Astrocyte (in vitro differentiated cells and primary cell): ENCODE measurements around the gene GBP4. TPM values are rescaled to one million over a fixed set of nuclear protein-coding genes. Genes with fewer than 3 reads are reported as not detected.

Experiments
- DNase-seq: peaks from one replicate; pipeline ENCODE4 v3.0.0-alpha.2; 2010; ENCODE audit warnings: low read depth
- FAIRE-seq: peaks from 2 replicates; lab custom pipeline; 2011; peaks lifted over from hg19 to GRCh38; lab: Jason Lieb, UNC
- H2AFZ ChIP-seq: 2 replicates; pipeline ENCODE4 v1.6.0; 2012; ENCODE audit warnings: low read depth, low read length, inconsistent platforms
- H3K27ac ChIP-seq: 2 replicates; pipeline ENCODE4 v1.5.1; 2011; ENCODE audit warnings: low read depth, low read length, inconsistent platforms
- H3K27me3 ChIP-seq: 2 replicates; pipeline ENCODE4 v1.6.0; 2011; ENCODE audit warnings: low read length, inconsistent platforms; ENCODE audit not compliant: insufficient read depth
- H3K36me3 ChIP-seq: 2 replicates; pipeline ENCODE4 v1.5.1; 2011; ENCODE audit warnings: low read length, inconsistent platforms; ENCODE audit not compliant: insufficient read depth
- H3K4me1 ChIP-seq: 2 replicates; pipeline ENCODE4 v1.5.1; 2011; ENCODE audit warnings: low read length, inconsistent platforms; ENCODE audit not compliant: insufficient read depth
- H3K4me2 ChIP-seq: 2 replicates; pipeline ENCODE4 v1.6.0; 2012; ENCODE audit warnings: low read length, inconsistent platforms
- H3K4me3 ChIP-seq: 2 replicates; pipeline ENCODE4 v1.5.1; 2011; ENCODE audit warnings: low read depth, mild to moderate bottlenecking, low read length, inconsistent platforms; ENCODE audit not compliant: insufficient read depth
- H3K79me2 ChIP-seq: 2 replicates; pipeline ENCODE4 v1.6.0; 2012; ENCODE audit warnings: mild to moderate bottlenecking, low read length, inconsistent platforms; ENCODE audit not compliant: insufficient read depth
- H3K9ac ChIP-seq: 2 replicates; pipeline ENCODE4 v1.6.0; 2012; ENCODE audit warnings: mild to moderate bottlenecking, low read length, inconsistent platforms
- H3K9me3 ChIP-seq: 2 replicates; pipeline ENCODE4 v1.5.1; 2012; ENCODE audit warnings: low read depth, mild to moderate bottlenecking, low read length, inconsistent platforms; ENCODE audit not compliant: insufficient read depth
- H4K20me1 ChIP-seq: 2 replicates; pipeline ENCODE4 v1.6.0; 2012; ENCODE audit warnings: low read length, inconsistent platforms; ENCODE audit not compliant: insufficient read depth
- H3K27ac Mint-ChIP-seq: one replicate; pipeline ENCODE4 v1.8.0; 2021; ENCODE audit warnings: mild to moderate bottlenecking, mixed read lengths; ENCODE audit not compliant: unreplicated experiment
- H3K27me3 Mint-ChIP-seq: one replicate; pipeline ENCODE4 v1.8.0; 2021; ENCODE audit warnings: low read depth, mixed read lengths; ENCODE audit not compliant: unreplicated experiment
- H3K36me3 Mint-ChIP-seq: one replicate; pipeline ENCODE4 v1.8.0; 2021; ENCODE audit warnings: low read depth, mixed read lengths; ENCODE audit not compliant: unreplicated experiment
- H3K4me1 Mint-ChIP-seq: one replicate; pipeline ENCODE4 v1.8.0; 2021; ENCODE audit warnings: low read depth, mixed read lengths; ENCODE audit not compliant: unreplicated experiment
- H3K4me3 Mint-ChIP-seq: one replicate; pipeline ENCODE4 v1.8.0; 2021; ENCODE audit warnings: mild to moderate bottlenecking, moderate library complexity, mixed read lengths; ENCODE audit not compliant: unreplicated experiment
- H3K9me3 Mint-ChIP-seq: one replicate; pipeline ENCODE4 v1.8.0; 2021; ENCODE audit warnings: mild to moderate bottlenecking, mixed read lengths; ENCODE audit not compliant: unreplicated experiment
- EZH2 ChIP-seq: IDR thresholded peaks from 2 replicates; pipeline ENCODE4 v1.6.1; 2012; ENCODE audit warnings: mild to moderate bottlenecking, low read length, inconsistent platforms; ENCODE audit not compliant: insufficient read depth
- total RNA-seq: library from RNA; stranded (reverse); gene quantifications from 2 replicates; pipeline ENCODE4 v1.2.1, GENCODE V29; 2021
- TF ChIP-seq, protein P1 (sequence below): IDR thresholded peaks from 2 replicates; pipeline ENCODE4 v1.5.1; 2011; ENCODE audit warnings: low read depth, mild to moderate bottlenecking, inconsistent platforms, low read length, moderate library complexity; ENCODE audit not compliant: insufficient read depth

GBP4 gene
- total RNA-seq, 1 donor from 2014 or later = 0.32 TPM

DNA sequence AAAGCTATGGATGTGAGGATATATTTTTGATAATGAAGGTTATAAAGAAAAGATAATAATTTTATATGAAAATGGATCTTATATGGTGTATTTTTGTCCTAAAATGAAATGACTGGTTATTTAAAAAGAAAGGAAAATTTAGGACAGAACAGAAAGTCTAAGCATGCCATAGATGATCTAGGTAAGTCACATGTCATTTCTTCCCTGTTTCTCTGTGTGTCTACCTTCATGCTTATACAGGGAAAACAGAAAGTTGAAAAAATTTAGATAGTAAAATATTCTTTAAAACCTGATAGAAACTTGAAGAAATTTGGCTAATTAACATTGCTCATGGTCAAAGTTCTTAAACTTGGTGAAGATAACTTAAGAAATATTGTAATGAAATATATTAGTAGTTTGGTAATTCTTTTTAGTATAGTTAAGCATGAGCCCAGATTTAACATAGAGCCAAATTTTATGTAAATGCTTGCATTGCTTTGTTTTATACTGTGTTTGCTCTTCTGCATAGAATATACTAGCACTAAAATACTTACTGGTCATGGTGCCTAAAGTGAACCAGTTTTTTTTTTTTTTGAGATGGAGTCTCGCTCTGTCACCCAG is 12.4 kb upstream of the GBP4 start:
- H3K4me1 ChIP-seq = no peaks in the 10 kb centered on the region
- Mint-ChIP-seq H3K9me3 (peaks cover 1% of the 10 kb centered on the region), H3K4me3 (no peak overlapping the region), H3K36me3 (no peaks in the 10 kb centered on the region), H3K27me3 (no peaks in the 10 kb centered on the region), H3K27ac (no peak overlapping the region), H3K4me1 (no peaks in the 10 kb centered on the region)
- FAIRE-seq (no peak), DNase-seq (no peak)
- TF ChIP-seq, protein P1, sequence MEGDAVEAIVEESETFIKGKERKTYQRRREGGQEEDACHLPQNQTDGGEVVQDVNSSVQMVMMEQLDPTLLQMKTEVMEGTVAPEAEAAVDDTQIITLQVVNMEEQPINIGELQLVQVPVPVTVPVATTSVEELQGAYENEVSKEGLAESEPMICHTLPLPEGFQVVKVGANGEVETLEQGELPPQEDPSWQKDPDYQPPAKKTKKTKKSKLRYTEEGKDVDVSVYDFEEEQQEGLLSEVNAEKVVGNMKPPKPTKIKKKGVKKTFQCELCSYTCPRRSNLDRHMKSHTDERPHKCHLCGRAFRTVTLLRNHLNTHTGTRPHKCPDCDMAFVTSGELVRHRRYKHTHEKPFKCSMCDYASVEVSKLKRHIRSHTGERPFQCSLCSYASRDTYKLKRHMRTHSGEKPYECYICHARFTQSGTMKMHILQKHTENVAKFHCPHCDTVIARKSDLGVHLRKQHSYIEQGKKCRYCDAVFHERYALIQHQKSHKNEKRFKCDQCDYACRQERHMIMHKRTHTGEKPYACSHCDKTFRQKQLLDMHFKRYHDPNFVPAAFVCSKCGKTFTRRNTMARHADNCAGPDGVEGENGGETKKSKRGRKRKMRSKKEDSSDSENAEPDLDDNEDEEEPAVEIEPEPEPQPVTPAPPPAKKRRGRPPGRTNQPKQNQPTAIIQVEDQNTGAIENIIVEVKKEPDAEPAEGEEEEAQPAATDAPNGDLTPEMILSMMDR = no peak
- no peak for TF ChIP-seq EZH2
- no peaks in the 10 kb centered on the region for H3K79me2 ChIP-seq
- no peak overlapping the region for H3K27ac ChIP-seq
- H3K36me3 ChIP-seq = no peaks in the 10 kb centered on the region
- no peaks in the 10 kb centered on the region for H3K27me3 ChIP-seq
- no peaks in the 10 kb centered on the region for H3K9me3 ChIP-seq
- no peaks in the 10 kb centered on the region for H4K20me1 ChIP-seq
- H3K4me3 ChIP-seq = no peak overlapping the region
- H3K9ac ChIP-seq = no peak overlapping the region
- no peak overlapping the region for H3K4me2 ChIP-seq
- no peak overlapping the region for H2AFZ ChIP-seq

DNA sequence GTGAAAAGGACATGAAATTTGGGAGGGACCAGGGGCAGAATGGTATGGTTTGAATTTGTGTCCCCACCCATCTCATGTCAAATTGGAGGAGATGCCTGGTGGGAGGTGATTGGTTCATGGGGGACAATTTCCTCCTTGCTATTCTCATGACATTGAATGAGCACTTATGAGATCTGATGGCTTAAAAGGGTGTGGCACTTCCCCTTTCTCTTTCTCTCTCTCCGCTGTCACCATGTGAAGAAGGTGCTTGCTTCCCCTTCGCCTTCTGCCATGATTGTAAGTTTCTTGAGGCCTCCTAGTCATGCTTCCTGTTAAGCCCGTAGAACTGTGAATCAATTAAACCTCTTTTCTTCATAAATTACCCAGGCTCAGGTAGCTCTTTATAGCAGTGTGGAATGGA is 7.6 kb upstream of the GBP4 start:
- TF ChIP-seq, protein P1 = no peak
- TF ChIP-seq EZH2 = no peak
- Histone ChIP-seq H3K27me3 (no peaks in the 10 kb centered on the region), H3K4me2 (no peak overlapping the region), H2AFZ (no peak overlapping the region), H3K9me3 (no peaks in the 10 kb centered on the region), H3K9ac (no peak overlapping the region), H3K36me3 (no peaks in the 10 kb centered on the region), H3K27ac (no peak overlapping the region), H3K4me1 (no peaks in the 10 kb centered on the region), H3K4me3 (no peak overlapping the region), H3K79me2 (no peaks in the 10 kb centered on the region), H4K20me1 (no peaks in the 10 kb centered on the region)
- FAIRE-seq (no peak), DNase-seq (no peak)
- H3K9me3 Mint-ChIP-seq = no peaks in the 10 kb centered on the region
- no peaks in the 10 kb centered on the region for H3K27me3 Mint-ChIP-seq
- H3K4me1 Mint-ChIP-seq = peaks cover 7% of the 10 kb centered on the region
- no peak overlapping the region for H3K27ac Mint-ChIP-seq
- no peaks in the 10 kb centered on the region for H3K36me3 Mint-ChIP-seq
- H3K4me3 Mint-ChIP-seq = no peak overlapping the region

DNA sequence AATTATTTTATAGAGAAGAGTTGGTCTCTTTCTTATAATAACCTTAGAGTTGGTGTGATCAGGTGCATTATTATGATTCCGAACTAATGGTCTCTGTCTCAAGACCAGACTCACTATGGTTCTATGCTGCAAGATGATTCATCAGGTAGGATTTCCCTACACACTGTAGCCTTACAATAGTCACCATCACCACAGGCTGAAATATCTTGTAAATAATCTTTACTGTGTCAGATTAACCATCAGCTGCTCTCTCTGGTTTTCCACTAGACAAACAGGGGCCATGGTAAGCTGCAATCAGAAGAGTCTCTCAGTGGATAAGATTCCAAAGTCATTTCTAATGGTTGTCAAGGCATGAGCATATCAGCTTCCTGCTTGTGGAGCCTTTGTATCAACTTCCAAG is 4.4 kb upstream of the GBP4 start:
- H3K79me2 ChIP-seq = no peaks in the 10 kb centered on the region
- TF ChIP-seq, protein P1 = no peak
- no peak overlapping the region for H2AFZ ChIP-seq
- H3K4me3 ChIP-seq = no peak overlapping the region
- DNase-seq (no peak), FAIRE-seq (peak; percentile 34)
- H3K9me3 ChIP-seq = no peaks in the 10 kb centered on the region
- H3K36me3 Mint-ChIP-seq = no peaks in the 10 kb centered on the region
- H3K27ac ChIP-seq = no peak overlapping the region
- no peaks in the 10 kb centered on the region for H4K20me1 ChIP-seq
- H3K4me3 Mint-ChIP-seq = no peak overlapping the region
- H3K9me3 Mint-ChIP-seq = no peaks in the 10 kb centered on the region
- no peak overlapping the region for H3K4me2 ChIP-seq
- peaks cover 7% of the 10 kb centered on the region for H3K4me1 Mint-ChIP-seq
- H3K36me3 ChIP-seq = no peaks in the 10 kb centered on the region
- H3K27me3 ChIP-seq = no peaks in the 10 kb centered on the region
- no peak overlapping the region for H3K27ac Mint-ChIP-seq
- no peaks in the 10 kb centered on the region for H3K4me1 ChIP-seq
- H3K9ac ChIP-seq = no peak overlapping the region
- H3K27me3 Mint-ChIP-seq = no peaks in the 10 kb centered on the region
